Neutrophil (primary cell): ENCODE data around the gene ANKH.

Experiments
- H3K27ac ChIP-seq: fragments of 200-600 bp; sonication (generic); 2 replicates; pipeline ENCODE4 v1.5.1; 2016; ENCODE audit warnings: mild to moderate bottlenecking, moderate library complexity
- H3K27me3 ChIP-seq: fragments of 200-600 bp; sonication (generic); 2 replicates; pipeline ENCODE4 v1.6.0; 2016; ENCODE audit warnings: mild to moderate bottlenecking
- H3K36me3 ChIP-seq: fragments of 200-600 bp; sonication (generic); 2 replicates; pipeline ENCODE4 v1.5.1; 2017
- H3K4me1 ChIP-seq, 2 experiments: fragments of 200-600 bp in 1 of 2; sonication (generic) in 1 of 2; 1 replicate in 1 of 2; 2 replicates in 1 of 2; pipeline versions ENCODE4 v1.5.1 to v1.6.1; 2013 to 2016; ENCODE audit warnings: low read depth in 1 of 2, low read length in 1 of 2, mild to moderate bottlenecking in 1 of 2, moderate library complexity in 1 of 2; ENCODE audit not compliant: control insufficient read depth in 1 of 2, insufficient read depth in 1 of 2
- H3K4me3 ChIP-seq, 2 experiments: fragments of 200-600 bp in 1 of 2; sonication (generic) in 1 of 2; 1 replicate in 1 of 2; 2 replicates in 1 of 2; pipeline ENCODE4 v1.5.1; 2013 to 2016; ENCODE audit warnings: low read depth in 1 of 2, low read length in 1 of 2, mild to moderate bottlenecking in 1 of 2, moderate library complexity in 1 of 2
- H3K9me3 ChIP-seq: fragments of 200-600 bp; sonication (generic); 2 replicates; pipeline ENCODE4 v1.5.1; 2016
- TF ChIP-seq, protein P1 (sequence below): fragments of 200-600 bp; sonication (generic); IDR thresholded peaks from 2 replicates; pipeline ENCODE4 v1.5.1; 2016; ENCODE audit warnings: antibody characterized with exemption

The ANKH gene

GRCh38 chr5:14902826-14903560 is 31.4 kb upstream of the ANKH start:
- H3K4me1 ChIP-seq, result no peaks in the 10 kb centered on the region
- no peak overlapping the region for H3K27ac ChIP-seq
- H3K4me3 ChIP-seq, result no peak overlapping the region
- TF ChIP-seq, protein P1, sequence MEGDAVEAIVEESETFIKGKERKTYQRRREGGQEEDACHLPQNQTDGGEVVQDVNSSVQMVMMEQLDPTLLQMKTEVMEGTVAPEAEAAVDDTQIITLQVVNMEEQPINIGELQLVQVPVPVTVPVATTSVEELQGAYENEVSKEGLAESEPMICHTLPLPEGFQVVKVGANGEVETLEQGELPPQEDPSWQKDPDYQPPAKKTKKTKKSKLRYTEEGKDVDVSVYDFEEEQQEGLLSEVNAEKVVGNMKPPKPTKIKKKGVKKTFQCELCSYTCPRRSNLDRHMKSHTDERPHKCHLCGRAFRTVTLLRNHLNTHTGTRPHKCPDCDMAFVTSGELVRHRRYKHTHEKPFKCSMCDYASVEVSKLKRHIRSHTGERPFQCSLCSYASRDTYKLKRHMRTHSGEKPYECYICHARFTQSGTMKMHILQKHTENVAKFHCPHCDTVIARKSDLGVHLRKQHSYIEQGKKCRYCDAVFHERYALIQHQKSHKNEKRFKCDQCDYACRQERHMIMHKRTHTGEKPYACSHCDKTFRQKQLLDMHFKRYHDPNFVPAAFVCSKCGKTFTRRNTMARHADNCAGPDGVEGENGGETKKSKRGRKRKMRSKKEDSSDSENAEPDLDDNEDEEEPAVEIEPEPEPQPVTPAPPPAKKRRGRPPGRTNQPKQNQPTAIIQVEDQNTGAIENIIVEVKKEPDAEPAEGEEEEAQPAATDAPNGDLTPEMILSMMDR, result no peak
- no peaks in the 10 kb centered on the region for H3K36me3 ChIP-seq
- H3K27me3 ChIP-seq, result peaks cover 8% of the 10 kb centered on the region
- H3K9me3 ChIP-seq, result no peaks in the 10 kb centered on the region

DNA sequence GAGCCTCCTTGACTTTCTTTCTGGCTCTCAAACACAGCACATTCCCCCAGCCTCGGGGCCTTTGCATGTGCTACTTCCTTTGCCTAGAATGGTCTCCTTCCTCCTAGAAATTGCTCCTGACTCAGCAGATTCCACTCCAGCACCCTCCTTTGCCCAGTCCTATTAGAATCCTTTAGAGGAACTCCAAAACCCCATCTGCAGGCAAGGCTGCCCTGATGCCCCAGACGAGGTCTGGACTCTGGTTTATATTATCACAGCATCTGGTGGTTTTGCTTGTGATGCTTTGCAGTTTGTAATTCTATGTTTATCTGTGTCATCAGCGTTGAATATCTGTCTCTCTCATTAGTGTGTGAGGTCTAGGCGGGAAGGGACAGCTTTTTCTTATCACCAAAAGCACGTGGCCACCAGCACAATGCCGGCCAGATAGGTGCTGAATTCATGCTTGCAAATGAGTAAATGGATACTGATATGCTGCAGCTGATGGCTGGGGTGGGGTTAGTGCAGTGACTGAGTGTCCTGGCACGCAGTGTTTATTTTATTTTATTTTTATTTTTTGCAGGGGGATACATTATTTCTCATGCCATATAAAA is 30.0 kb upstream of the ANKH start:
- no peaks in the 10 kb centered on the region for H3K9me3 ChIP-seq
- H3K4me3 ChIP-seq, result no peak overlapping the region
- TF ChIP-seq, protein P1, result no peak
- peaks cover 8% of the 10 kb centered on the region for H3K27me3 ChIP-seq
- no peaks in the 10 kb centered on the region for H3K36me3 ChIP-seq
- no peak overlapping the region for H3K27ac ChIP-seq
- H3K4me1 ChIP-seq, result no peaks in the 10 kb centered on the region

- TF ChIP-seq, protein P1, result no peak
- H3K27me3 ChIP-seq, result peaks cover 8% of the 10 kb centered on the region
- no peaks in the 10 kb centered on the region for H3K36me3 ChIP-seq
- no peak overlapping the region for H3K4me3 ChIP-seq
- H3K4me1 ChIP-seq, result no peaks in the 10 kb centered on the region
- no peaks in the 10 kb centered on the region for H3K9me3 ChIP-seq
- H3K27ac ChIP-seq, result no peak overlapping the region
These were observed 29.3 kb upstream of the ANKH start for GRCh38 chr5:14900693-14901461.

- Histone ChIP-seq H3K27ac (no peak overlapping the region), H3K4me1 (no peaks in the 10 kb centered on the region), H3K9me3 (no peaks in the 10 kb centered on the region), H3K4me3 (no peak overlapping the region), H3K36me3 (no peaks in the 10 kb centered on the region), H3K27me3 (peaks cover 3% of the 10 kb centered on the region)
- TF ChIP-seq, protein P1, result no peak
These were observed 24.6 kb upstream of the ANKH start for GRCh38 chr5:14896131-14896530.

DNA sequence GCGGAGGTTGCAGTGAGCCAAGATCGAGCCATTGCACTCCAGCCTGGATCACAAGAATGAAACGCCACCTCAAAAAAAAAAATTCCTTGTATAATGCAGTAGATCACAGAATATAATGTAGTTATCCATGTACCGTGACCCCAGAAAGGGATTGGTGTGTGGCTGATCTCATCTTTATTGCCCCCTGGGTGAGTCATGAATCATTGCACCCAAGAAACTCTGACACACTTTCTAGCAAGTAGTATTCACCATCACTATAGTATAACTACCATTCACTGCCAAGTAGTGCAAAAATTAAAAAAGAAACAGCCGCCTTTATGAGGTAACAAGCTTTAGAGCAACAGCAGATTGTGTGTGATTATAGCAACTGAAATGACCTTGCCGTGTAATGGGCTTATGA is 23.7 kb upstream of the ANKH start:
- no peak overlapping the region for H3K4me3 ChIP-seq
- no peaks in the 10 kb centered on the region for H3K27me3 ChIP-seq
- no peaks in the 10 kb centered on the region for H3K36me3 ChIP-seq
- H3K4me1 ChIP-seq, result no peaks in the 10 kb centered on the region
- no peak overlapping the region for H3K27ac ChIP-seq
- TF ChIP-seq, protein P1, result no peak
- no peaks in the 10 kb centered on the region for H3K9me3 ChIP-seq
